NOMO-1 (cell line): ENCODE data around the gene CTIF.
A peak's percentile ranks its signal among the peaks of the same experiment; 100 is the strongest.
"Not testable (repeated sequence)": the region's sequence is repeated elsewhere in the genome, so short reads cannot be mapped to it uniquely, and the experiment has no call there.

Source experiments
- DNase-seq, 2 experiments: peaks; one replicate each; lab custom pipeline; 2025; ENCODE audit not compliant: unreplicated experiment in 2 of 2; lab: John Stamatoyannopoulos, UW

CTIF gene

GRCh38 chr18:48699761-48700160 lies 160.9 kb downstream of the CTIF start:
- DNase-seq = no peak

- DNase-seq = no peak
Measured at GRCh38 chr18:48700446-48700845, 161.6 kb downstream of the CTIF start.

- DNase-seq = no peak
Measured at GRCh38 chr18:48702346-48703027, 163.7 kb downstream of the CTIF start.

GRCh38 chr18:48703028-48703386 lies 164.2 kb downstream of the CTIF start:
- DNase-seq = no peak

GRCh38 chr18:48703418-48703817 lies 164.6 kb downstream of the CTIF start:
- DNase-seq = no peak

- no peak for DNase-seq
Measured at GRCh38 chr18:48705043-48705442, 166.2 kb downstream of the CTIF start.

GRCh38 chr18:48705531-48705930 lies 166.7 kb downstream of the CTIF start:
- DNase-seq = no peak

- peak; percentile 7 to 8 for DNase-seq
Measured at GRCh38 chr18:48706731-48707130, 167.9 kb downstream of the CTIF start.

- no peak for DNase-seq
Measured at GRCh38 chr18:48707636-48708296, 168.9 kb downstream of the CTIF start.

- DNase-seq = no peak
Measured at GRCh38 chr18:48708807-48709206, 170.0 kb downstream of the CTIF start.

- DNase-seq = no peak
Measured at GRCh38 chr18:48709371-48710062, 170.7 kb downstream of the CTIF start.

GRCh38 chr18:48711651-48712486 lies 173.0 kb downstream of the CTIF start:
- DNase-seq = peak in 1 of 2 experiments; percentile 10

GRCh38 chr18:48713309-48713708 lies 174.5 kb downstream of the CTIF start:
- DNase-seq = no peak

- no peak for DNase-seq
Measured at GRCh38 chr18:48714873-48715272, 176.0 kb downstream of the CTIF start.

- DNase-seq = peak; percentile 78 to 95
Measured at GRCh38 chr18:48715711-48716361, 177.0 kb downstream of the CTIF start.

- DNase-seq = not testable (repeated sequence)
Measured at GRCh38 chr18:48717227-48717626, 178.4 kb downstream of the CTIF start.

- DNase-seq = no peak
Measured at GRCh38 chr18:48718251-48718959, 179.6 kb downstream of the CTIF start.

- no peak for DNase-seq
Measured at GRCh38 chr18:48719388-48719787, 180.6 kb downstream of the CTIF start.

GRCh38 chr18:48719974-48720654 lies 181.3 kb downstream of the CTIF start:
- no peak for DNase-seq
